Stimulated activated CD8-positive, alpha-beta memory T cell treated with anti-CD3 and anti-CD28 coated beads, Interleukin-7, amount 100 ng/mL, for 4 hours (primary cell): ENCODE data around the gene ANKS1B.
A peak's percentile ranks its signal among the peaks of the same experiment; 100 is the strongest.
"Not testable (repeated sequence)": the region's sequence is repeated elsewhere in the genome, so short reads cannot be mapped to it uniquely, and the experiment has no call there.

Experiments
- DNase-seq, 2 donors: peaks; one replicate each; pipeline ENCODE4 v3.0.0-alpha.2; 2020; ENCODE audit warnings: low read depth in 2 of 2

Gene ANKS1B

DNA sequence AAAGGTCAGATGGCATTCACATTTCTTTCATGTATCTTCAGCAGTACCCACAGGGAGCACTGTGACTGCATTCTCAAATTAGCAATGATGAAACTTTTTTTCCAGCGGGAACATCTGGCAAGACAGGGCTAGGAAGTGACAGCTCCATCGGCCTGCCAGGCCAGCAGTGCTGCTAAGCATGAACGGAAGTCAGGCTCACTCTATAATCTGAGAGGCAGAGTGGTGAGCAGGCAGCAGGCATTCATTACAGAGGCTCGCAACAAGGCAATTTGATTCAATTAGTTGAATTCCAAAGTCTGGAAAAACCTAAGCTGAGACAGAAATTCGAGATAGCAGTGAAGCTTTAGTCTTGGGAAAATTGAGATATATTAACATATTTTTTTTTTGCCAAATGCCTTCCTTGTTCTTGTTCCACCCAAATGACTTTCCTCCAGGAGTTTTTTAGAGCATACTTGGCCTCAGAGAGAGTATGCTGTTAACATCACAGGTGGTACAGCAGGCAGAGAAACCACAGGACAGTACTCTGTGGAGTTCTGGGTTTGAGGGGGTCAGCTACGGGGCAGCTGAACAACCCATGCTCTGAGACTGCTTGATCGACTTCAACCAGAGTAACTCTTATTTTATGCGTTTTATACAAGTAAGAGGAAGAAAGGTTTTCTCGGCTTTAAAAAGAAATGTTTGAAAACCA, 924.8 kb downstream of the ANKS1B start:
- DNase-seq: no peak

DNA sequence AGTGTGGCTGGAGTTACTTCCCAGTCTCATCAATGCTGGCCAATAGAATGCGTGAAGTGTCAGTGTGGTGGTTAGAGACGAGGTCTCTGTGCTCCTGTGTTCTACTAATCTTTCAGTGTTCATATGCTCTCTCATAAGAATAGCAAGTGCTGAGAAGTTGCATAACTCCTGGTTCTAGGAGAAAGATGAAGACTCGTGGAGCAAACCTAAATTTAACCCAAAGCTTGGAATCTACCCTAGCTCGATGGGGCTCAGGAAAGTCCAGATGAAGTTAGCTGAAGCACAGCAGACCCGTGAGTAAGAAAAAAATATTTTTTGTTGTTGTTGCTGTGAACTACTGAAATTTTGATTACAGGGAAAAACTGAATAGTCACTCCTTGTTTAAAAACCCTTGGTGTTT, 927.1 kb downstream of the ANKS1B start:
- DNase-seq: no peak

DNA sequence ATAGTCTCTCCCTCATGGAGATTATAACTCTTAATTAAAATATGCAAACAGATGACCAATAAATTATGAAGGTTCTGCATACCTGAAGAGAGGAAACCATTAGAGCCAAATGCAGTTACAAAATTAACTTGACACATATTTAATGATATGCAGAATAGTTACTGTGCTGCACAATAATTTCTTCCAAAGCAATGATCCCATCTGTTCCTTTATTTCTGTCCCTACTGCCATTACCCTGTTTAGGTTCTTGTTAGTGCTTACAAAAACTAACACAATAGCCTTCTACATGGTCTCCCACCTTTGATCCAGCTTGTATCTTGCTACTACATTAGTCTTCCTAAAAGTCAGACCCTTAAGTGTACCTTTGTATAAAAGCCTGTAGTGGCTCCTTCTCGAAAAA, 928.5 kb downstream of the ANKS1B start:
- DNase-seq: no peak

DNA sequence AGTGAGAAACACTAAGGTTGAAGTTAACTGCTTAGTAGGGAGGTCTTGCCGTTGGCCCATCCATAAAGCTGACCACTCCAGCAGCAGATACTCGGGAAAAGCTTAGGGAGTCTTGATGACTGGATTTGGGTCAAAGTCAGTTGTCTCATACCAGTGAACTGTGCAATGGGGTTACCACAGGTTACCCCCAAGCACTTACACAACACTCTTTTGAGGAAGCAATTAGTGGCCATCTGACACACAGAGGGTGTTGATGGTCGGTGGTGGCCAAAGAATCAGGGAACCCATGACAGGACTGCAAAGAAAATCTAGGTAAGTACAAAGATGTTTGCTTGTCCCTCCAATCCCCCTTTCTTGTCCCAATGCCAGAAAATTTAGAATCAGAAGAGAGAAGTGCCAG, 929.4 kb downstream of the ANKS1B start:
- no peak for DNase-seq

DNA sequence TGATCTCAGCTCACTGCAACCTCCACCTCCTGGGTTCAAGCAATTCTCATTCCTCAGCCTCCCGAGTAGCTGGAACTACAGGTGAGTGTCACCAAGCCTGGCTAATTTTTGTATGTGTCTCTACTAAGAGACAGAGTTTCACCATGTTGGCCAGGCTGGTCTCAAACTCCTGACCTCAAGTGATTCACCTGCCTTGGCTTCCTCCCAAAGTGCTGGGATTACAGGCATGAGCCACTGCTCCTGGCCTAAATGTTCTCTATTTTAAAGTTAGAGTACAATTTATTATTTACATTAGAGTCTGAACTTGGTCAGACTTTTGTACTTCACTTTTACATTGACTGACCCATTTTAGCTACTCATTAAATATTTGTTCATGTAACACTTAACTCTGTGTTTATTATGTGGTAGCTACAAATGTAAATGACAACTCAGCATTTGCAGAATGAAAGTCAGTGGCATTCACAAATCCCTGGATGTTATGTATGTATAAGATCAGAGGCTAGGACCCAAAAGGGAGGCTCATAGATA, 930.1 kb downstream of the ANKS1B start:
- DNase-seq: no peak

DNA sequence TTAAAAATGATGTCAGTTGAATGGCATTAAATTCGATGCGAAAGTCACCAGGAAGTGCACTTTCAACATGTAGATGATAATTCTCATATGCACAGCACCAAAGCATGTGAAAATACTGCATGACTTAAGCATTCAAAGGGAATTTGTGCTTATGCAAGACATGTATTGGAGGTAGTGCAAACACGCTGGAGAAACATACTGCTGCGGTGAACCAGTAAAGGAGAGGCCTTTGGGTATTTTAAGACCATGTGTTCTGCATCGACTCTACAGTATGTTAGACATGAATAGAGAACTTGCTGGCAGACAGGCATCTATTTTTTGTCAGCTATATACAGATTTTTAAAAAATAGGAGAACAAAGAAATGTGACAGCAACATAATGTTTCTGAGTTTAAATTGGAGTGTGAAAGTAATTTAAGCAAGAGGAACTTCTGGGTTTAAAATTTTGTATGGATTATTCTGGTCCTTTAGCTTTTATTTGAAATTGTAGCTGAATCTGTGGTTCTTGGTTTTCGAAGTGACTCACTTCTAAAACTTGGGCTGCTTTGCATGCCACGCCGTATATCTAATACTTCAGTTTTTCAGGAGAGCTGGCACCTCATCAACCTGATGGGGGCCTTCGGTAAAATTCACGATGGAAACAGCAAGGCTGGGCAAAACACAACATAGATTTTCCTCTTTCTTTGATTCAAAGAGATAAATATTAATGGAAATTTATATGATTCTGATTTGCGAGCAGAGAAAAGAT, 930.9 kb downstream of the ANKS1B start:
- DNase-seq: no peak

DNA sequence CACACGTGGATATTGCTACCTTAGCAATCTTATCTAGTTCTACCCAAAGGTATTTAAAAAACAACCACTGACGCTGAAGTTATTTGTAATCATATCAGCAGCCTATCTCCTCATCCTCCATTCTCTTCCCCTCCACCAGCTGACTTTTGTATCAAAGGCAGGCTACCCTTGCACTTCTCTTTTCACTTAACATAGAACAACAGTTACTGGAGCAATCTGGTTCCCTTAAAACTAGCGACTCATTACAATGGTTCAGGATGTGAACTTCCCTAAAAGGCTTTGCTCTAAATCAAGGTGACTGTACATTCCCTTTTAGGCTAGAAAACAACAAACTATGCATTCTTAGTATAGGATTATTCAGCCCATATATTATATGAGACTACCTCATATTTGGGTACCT, 935.0 kb downstream of the ANKS1B start:
- no peak for DNase-seq

DNA sequence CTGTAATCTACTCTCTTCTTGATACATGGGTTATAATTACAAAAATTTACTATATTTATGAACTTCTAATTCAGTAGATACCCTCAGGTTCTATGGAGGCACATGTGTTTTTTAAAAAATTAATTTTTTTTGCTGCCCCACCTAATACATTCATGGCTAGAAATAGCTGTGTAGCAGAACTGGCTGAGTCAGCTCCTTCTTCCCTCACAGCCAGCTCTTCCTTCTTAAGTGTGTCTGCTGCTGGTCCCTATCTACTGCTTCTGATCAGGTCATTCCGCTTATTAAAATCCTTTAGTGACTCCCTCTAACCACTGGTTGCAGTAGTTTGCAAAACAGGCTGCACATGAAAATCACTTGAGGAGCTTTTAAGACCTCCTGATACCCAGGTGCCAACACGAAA, 939.6 kb downstream of the ANKS1B start:
- no peak for DNase-seq

DNA sequence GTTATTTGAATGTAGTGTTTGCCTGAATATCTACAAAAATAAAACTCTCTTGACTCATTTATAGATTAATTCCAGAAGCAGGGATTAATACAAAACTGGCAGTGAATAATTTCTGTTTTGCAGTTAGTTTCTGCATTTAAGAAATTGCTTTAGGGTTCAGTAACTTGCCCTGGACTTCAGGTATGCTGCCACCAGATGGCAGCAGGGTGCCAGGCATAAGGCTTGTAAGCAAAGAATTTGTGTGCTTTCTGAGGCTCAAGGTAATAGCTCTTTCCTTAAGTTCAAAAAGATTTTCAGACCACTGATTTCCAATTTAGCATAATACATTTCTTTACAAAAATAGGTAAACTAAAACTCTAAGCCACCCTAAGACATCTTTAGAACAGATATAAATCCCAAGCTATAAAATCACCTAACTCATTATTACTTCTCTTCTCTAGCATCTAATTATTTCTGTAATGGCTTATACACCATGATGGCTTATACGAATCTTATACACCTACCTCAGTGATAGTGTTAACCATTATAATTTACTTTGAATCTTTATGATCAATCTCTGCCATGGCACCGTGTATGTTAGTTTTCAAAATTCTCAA, 941.3 kb downstream of the ANKS1B start:
- peak in 1 of 2 donors; percentile 1 for DNase-seq

DNA sequence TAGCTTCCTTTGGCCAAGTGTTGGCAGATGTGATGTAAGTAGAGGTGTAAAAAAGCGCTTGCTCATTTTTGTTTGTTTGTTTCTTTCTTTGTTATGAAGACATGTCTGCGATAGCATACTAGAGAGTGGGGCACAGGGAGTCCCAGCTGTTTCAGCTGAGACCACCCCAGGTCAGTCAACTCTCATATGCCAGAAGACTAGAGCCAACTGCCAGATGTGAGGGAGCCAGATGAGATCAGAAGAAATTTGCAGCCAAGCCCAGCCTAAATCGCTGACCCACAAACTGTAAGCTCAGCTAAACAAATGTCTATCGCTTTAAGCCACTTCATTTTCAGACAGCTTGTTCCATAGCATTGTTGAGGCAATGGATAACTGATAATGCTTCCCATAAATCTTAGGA, 942.5 kb downstream of the ANKS1B start:
- no peak for DNase-seq

DNA sequence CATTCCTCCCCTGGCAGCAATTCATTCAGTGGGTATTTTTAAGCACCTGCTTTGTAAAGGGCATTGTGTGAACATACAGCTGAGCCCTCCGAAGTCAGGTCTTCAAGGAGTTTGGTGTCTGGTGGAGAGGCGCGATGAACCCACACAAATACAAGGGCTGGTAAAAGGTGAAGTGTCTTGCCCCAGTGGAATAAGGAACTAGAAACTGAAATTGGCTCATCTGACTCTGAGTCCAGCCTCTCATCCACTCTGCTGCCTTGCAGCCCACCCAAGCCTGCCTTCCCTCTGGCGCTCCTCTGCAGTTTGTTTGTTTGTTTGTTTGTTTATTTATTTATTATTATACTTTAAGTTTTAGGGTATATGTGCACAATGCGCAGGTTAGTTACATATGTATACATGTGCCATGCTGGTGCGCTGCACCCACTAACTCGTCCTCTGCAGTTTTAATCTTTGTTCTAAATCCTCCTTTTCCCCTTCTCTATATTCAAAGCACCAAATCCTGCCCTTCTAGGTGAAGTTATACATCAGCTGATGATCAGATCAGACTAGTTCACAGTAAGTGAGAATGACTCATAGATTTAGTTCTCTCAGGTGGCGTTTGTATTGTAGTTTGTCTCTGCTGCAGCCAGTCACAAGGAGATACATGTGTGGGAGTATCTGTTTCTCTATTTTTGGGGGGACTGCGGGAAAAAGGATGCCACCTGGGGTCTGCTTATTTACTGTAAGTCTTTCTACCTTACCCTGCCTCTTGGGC, 945.2 kb downstream of the ANKS1B start:
- DNase-seq: no peak

DNA sequence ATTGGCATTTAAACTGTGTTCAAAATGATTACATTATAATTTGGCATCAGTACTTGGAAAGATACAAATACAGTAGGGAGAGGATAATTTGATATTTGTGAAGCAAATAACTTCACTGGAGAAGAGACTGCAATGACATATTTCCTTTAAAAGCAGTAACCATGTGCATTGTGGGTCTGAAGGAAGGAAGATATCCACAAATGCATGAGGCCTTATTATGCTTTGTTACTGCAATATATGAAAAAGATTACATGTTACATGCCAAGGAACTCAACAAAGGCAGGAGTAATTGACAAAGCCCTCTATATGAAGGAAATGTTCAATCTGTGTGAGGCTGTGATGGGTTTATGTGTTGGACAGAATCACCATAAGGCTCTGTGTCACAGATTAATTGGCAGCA, 948.2 kb downstream of the ANKS1B start:
- DNase-seq: no peak

DNA sequence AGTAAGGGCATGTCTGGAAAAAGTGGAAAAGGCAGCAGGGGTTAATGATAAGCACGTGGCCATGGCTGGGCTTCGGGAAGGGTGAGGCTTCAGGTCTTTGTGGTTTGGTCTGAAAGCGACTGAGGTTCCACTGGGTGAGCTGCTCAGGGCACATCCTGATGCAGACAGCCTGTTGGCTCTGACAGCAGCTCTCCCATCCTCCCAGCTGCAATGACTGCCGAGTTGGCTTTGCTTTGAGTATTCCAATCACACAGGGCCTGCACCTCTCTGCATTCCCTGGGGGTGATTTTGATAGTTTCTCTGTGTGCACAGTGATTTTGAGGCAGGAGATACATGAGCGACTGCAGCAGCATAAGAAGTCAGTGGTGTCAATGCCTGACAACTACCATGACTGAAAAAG, 948.9 kb downstream of the ANKS1B start:
- DNase-seq: no peak

DNA sequence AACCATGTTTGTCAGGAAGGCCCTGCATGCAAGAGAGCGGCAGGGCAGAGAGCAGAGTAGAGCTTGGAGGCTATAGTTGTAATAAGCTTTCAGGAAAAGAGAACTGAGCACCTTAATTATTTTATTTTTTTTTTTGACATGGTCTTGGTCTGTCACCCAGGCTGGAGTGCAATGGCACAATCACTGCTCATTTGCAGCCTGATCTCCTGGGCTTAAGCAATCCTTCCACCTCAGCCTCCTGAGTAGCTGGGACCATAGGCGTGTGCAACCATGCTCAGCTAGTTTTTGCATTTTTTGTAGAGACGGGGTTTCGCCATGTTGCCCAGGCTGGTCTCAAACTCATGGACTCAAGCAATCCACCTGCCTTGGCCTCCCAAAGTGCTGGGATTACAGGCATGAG, 950.5 kb downstream of the ANKS1B start:
- DNase-seq: not testable (repeated sequence)

DNA sequence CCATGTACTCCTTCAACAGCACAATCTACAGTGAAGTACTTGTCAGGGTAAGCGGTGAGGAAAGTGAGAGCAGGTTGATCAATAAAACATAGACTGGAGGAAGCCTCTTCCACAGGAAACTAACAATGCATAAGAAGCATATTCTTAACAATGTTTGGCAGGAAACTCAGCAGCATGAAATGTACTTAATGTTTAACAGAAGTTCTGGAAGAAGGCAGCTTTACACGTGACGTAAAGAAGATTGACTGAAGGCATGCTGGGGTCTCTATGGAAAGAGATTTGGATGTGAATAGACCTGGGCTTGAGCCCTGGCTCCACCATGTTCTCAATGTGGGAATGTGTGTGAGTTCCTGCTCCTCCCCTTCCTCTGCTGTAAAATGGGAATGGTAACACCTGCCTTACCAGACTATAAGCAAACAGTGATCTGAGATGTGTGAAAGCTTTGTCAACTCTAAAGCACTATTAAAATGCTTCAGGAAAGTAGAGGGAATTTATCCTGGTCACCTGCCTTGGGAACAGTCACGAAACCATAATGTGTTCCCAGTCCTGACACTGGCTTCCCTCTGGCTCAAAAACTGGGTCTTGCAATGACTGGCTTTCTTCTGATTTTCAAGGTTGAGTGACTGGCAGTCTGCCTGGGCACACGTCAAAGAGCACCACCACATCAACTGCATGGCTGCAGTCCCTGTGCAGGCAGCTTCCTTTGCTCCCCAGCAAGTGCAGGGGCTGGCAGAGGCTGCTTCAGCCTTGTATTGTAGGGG, 955.0 kb downstream of the ANKS1B start:
- DNase-seq: no peak

DNA sequence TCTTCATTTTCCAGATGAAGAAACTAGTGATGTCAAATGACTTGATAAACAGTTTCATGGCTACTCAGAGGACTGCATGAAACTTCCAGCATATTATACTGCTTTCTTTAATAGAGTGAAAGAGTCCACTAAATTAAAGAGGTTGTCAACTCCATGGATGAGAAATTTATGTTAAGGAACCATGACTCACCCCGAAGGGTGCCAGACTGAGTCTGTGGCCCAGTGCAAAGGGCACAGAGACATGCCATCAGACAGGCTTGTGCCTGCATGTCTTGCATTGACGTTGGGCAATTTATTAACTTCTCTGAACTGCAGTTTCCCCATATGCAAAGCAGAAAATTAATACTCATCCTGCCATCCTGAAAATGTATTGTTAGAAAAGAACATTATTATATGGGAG, 957.3 kb downstream of the ANKS1B start:
- DNase-seq: no peak

DNA sequence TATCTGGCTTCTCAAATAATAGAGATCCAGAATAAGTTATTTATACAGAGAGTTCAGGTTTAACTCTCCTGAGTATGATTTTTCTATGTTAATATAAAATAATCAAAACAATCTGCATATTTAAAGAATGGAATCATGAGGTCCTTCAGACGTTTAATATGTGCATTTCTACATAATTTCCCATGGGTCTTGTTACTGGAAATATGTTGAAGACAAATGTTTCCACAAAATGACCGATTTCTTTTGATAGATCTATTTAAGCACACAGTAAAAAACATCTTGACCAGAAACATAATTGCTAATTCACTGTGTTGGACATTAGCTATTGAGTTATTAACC, 957.7 kb downstream of the ANKS1B start:
- DNase-seq: no peak

DNA sequence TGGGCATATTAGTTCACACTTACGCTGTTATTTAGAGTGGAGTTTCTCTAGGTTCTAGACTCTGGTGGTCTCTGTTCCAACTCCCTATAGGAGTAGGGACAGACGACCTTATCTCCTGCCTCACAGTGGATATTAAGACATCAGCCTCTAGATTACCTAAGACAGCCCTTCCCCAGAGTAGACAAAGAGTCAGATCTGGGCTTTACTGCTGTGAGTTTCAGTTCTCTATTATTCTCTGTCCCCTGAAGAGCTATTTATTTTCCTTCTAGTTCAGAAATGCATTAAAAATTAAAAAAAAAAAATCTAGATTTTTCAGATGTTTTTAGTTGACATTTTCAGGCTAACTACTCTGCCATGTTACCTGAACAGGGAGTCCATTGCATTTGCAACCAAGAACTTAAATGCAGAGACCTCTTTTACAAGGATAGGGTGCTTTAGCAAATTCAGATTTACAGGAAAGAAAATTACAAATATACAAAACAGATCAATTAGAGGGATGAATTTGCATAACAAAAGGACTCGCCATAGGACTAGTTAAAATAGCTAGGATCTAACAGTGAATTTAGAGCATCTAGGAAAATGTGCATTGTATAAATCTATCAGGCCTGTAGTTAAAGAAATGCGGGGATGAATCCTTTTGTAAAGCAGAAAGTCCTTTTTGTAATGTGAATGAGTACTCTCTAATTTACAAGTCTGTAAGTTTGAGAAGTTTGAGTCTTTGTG, 958.2 kb downstream of the ANKS1B start:
- no peak for DNase-seq

DNA sequence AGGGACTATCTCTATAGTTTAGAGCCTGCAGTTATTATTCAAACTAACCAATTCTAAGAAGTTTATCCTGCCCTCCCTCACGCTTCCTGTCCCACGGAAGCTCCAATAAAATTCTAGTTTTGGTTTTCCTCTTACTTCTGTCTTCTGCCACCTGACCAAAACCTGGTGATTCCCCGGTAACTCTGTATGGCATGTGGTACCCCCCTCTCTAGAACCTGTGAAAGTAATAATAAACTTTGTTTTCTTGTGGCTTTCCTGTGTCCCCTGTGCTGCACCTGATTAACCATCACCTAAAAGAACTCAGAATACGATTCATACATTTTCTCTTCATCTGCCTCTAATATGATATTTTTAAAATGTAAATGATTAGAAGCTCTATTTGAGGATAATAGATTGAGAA, 959.9 kb downstream of the ANKS1B start:
- no peak for DNase-seq

DNA sequence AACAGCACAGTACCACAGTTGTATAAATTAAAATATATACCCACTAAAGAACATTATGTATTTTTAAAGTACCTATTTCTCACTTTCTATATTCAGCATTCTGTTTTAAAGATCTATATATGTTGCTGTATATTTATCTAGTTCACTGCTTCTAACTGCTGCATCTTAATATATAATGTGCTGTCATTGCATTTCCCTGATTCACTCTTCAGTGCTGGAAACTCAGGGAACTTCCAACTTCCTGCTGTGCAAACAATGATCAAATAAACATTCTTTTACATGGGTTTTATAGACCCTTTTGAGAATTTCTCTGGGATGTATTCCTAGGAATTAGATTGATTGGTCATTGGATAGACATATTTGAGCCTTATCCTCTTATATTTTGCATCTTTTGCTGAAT, 960.5 kb downstream of the ANKS1B start:
- DNase-seq: no peak

DNA sequence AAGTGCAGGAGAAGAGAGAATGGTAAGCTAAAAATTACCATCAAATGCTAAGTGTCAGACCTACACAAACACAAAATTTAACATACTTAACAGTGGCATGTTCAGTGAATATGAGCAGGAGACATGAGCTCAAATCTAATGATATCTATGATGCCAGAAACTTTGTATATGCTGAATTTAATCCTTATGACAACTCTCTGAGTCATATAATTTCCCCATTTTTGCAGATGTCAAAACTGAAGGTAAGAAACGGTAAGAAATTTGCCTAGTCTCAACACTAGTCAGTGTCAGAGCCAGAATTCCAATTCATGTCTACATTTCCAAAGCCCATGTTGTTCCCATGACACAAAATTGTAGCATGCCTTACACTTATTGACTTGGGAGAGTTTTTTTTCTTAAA, 963.9 kb downstream of the ANKS1B start:
- no peak for DNase-seq
